GM12878 (cell line): ENCODE data around the gene TMED7. TPM values are rescaled to one million over a fixed set of nuclear protein-coding genes. Genes with fewer than 3 reads are reported as not detected.

Source experiments
- ATAC-seq: fragments of 200-7000 bp; cut with Tn5 transposase; 3 replicates; pipeline ENCODE4 v1.9.1; 2020; ENCODE audit warnings: mild to moderate bottlenecking, moderate library complexity
- BruUV-seq: library from RNA; stranded (reverse); fragments of 400-500 nt; replicated peaks from 2 replicates; lab custom pipeline; 2021; lab: Mats Ljungman, UMichigan
- CTCF ChIA-PET: fragments of 300-600 bp; sonication (Branson Sonifier 250); formaldehyde crosslinking; extraction: SDS; loops from one replicate; lab custom pipeline; 2021; ENCODE audit warnings: inconsistent platforms; lab: Yijun Ruan, JAX
- POLR2A ChIA-PET: fragments of 350-600 bp; formaldehyde crosslinking; extraction: SDS; loops from one replicate; lab custom pipeline; 2021; ENCODE audit warnings: inconsistent platforms; lab: Charles Lee
- RAD21 ChIA-PET: fragments of 300-600 bp; sonication (Branson Sonifier 250); formaldehyde crosslinking; loops from one replicate; lab custom pipeline; 2023; ENCODE audit warnings: antibody characterized with exemption; ENCODE audit not compliant: unreplicated experiment; lab: Charles Lee
- SMC1A ChIA-PET: fragments of 300-600 bp; sonication (Branson Sonifier 250); formaldehyde crosslinking; loops from one replicate; lab custom pipeline; 2023; ENCODE audit not compliant: unreplicated experiment, uncharacterized antibody; lab: Charles Lee
- DNase-seq: peaks from one replicate; pipeline ENCODE4 v3.0.0-alpha.2; 2011; ENCODE audit warnings: low read depth, low spot score
- FAIRE-seq: peaks from 3 replicates; lab custom pipeline; 2011; peaks lifted over from hg19 to GRCh38; lab: Jason Lieb, UNC
- H2AFZ ChIP-seq: 2 replicates; pipeline ENCODE4 v1.6.0; 2011; ENCODE audit warnings: low read depth, low read length, control low read depth; ENCODE audit not compliant: control insufficient read depth
- H3K27ac ChIP-seq: 2 replicates; pipeline ENCODE4 v1.5.1; 2011; ENCODE audit warnings: control low read depth; ENCODE audit not compliant: control insufficient read depth, insufficient read depth
- H3K27me3 ChIP-seq, 2 experiments: replicated peaks in 1 of 2; 2 replicates each; pipeline versions ENCODE4 v1.6.0 to v1.6.1; 2011; ENCODE audit warnings: low read length in 1 of 2; ENCODE audit not compliant: control insufficient read depth in 2 of 2, insufficient read depth in 2 of 2
- H3K36me3 ChIP-seq, 2 experiments: 2 replicates each; pipeline ENCODE4 v1.5.1; 2011; ENCODE audit warnings: low read length in 1 of 2; ENCODE audit not compliant: control insufficient read depth in 2 of 2, insufficient read depth in 2 of 2
- H3K4me1 ChIP-seq: 2 replicates; pipeline ENCODE4 v1.6.1; 2011; ENCODE audit warnings: mild to moderate bottlenecking, low read length, moderate library complexity, mixed read lengths; ENCODE audit not compliant: control insufficient read depth, insufficient read depth
- H3K4me2 ChIP-seq: 2 replicates; pipeline ENCODE4 v1.6.0; 2011; ENCODE audit warnings: control low read depth; ENCODE audit not compliant: control insufficient read depth, insufficient read depth
- H3K4me3 ChIP-seq: fragments of 200-600 bp; sonication (generic); 2 replicates; pipeline ENCODE4 v1.5.1; 2016
- H3K79me2 ChIP-seq: 2 replicates; pipeline ENCODE4 v1.6.0; 2011; ENCODE audit warnings: low read length; ENCODE audit not compliant: control insufficient read depth, insufficient read depth
- H3K9ac ChIP-seq: 2 replicates; pipeline ENCODE4 v1.8.0; 2011; ENCODE audit warnings: low read length, control low read depth, mixed read lengths; ENCODE audit not compliant: control insufficient read depth, insufficient read depth
- H3K9me3 ChIP-seq: replicated peaks from 3 replicates; pipeline ENCODE4 v1.5.1; 2011; ENCODE audit warnings: mild to moderate bottlenecking, low read length; ENCODE audit not compliant: control insufficient read depth, insufficient read depth
- H4K20me1 ChIP-seq: 2 replicates; pipeline ENCODE4 v1.6.0; 2011; ENCODE audit not compliant: control insufficient read depth, insufficient read depth
- JUND ChIP-seq: IDR thresholded peaks from 2 replicates; pipeline ENCODE4 v1.6.1; 2012; ENCODE audit warnings: low read depth, mild to moderate bottlenecking, low read length, improper control_type of control experiment, moderate library complexity
- NFIC ChIP-seq: IDR thresholded peaks from 2 replicates; pipeline ENCODE4 v1.6.1; 2012; ENCODE audit warnings: low read depth, mild to moderate bottlenecking, inconsistent platforms, low read length, moderate library complexity
- NFXL1 ChIP-seq: fragments of 450-650 bp; IDR thresholded peaks from 2 replicates; pipeline ENCODE4 v1.6.1; 2017; ENCODE audit warnings: antibody characterized with exemption, mild to moderate bottlenecking, borderline replicate concordance
- NR2F1 ChIP-seq: fragments of 450-650 bp; conservative IDR thresholded peaks from 2 replicates; pipeline ENCODE4 v1.6.1; 2017; ENCODE audit warnings: mild to moderate bottlenecking
- PML ChIP-seq: IDR thresholded peaks from 2 replicates; pipeline ENCODE4 v1.6.1; 2012; ENCODE audit warnings: low read length, inconsistent platforms
- SP1 ChIP-seq: IDR thresholded peaks from one replicate; pipeline ENCODE4 v1.6.1; 2011; ENCODE audit warnings: low read depth, low read length
- TBL1XR1 ChIP-seq: IDR thresholded peaks from 2 replicates; pipeline ENCODE4 v1.6.1; 2012; ENCODE audit warnings: low read depth, low read length, improper control_type of control experiment
- YY1 ChIP-seq: IDR thresholded peaks from 2 replicates; pipeline ENCODE4 v1.6.1; 2011; ENCODE audit warnings: low read depth, mild to moderate bottlenecking, low read length
- WGBS: methylation state at CpG from one replicate; pipeline ENCODE4 v1.1.6; 2016; ENCODE audit warnings: low lambda C conversion rate; ENCODE audit not compliant: insufficient replicate concordance, insufficient coverage; ENCODE audit errors: missing lambda C conversion rate; 5-methylcytosine and 5-hydroxymethylcytosine counted together
- in situ Hi-C: fragments of 300-500 bp; cut with MboI; formaldehyde crosslinking; loops from 9 replicates; pipeline ENCODE4 v1.14.3; 2018; ENCODE audit warnings: mixed read lengths
- intact Hi-C: fragments of 100-400 bp; cut with micrococcal nuclease; formaldehyde crosslinking; loops from one replicate; pipeline ENCODE4 v1.14.2; 2022; ENCODE audit not compliant: unreplicated experiment
- polyA plus RNA-seq, 11 experiments: library from polyadenylated mRNA; depleted of rRNA in 4 of 11; unstranded in 6 of 11; stranded (reverse) in 5 of 11; fragments of >200 nt; fragmentation: Nextera tagmentation in 4 of 11; fragmentation: Illumina TruSeq in 1 of 11; extraction: Ambion mirVana in 4 of 11; extraction: Trizol in 1 of 11; gene quantifications; 1 replicate in 1 of 11; 2 replicates in 10 of 11; pipeline versions ENCODE4 v1.2.1 to v1.2.3, GENCODE V29; 2011 to 2016; ENCODE audit warnings: inconsistent platforms in 2 of 11, missing spikeins in 2 of 11, low read depth in 1 of 11
- total RNA-seq, 4 experiments: library from RNA; depleted of rRNA in 3 of 4; stranded (reverse); fragments of >200 nt in 3 of 4; fragmentation: Illumina TruSeq in 1 of 4; extraction: Trizol in 1 of 4; gene quantifications; 2 replicates each; pipeline versions ENCODE4 v1.2.1 to v1.2.3, GENCODE V29; 2013 to 2021
- TF ChIP-seq, protein P1 (sequence below): fragments of 450-650 bp; IDR thresholded peaks from 2 replicates; pipeline ENCODE4 v1.6.1; 2018; ENCODE audit warnings: mild to moderate bottlenecking, low read depth, moderate library complexity; ENCODE audit not compliant: partially characterized antibody
- TF ChIP-seq, protein P2 (sequence below), 3 experiments: IDR thresholded peaks in 2 of 3; conservative IDR thresholded peaks in 1 of 3; 2 replicates each; pipeline ENCODE4 v1.5.1; 2011; ENCODE audit warnings: low read depth in 3 of 3, low read length in 3 of 3, mild to moderate bottlenecking in 3 of 3, control low read depth in 2 of 3, moderate library complexity in 2 of 3, inconsistent platforms in 1 of 3, mixed read lengths in 1 of 3; ENCODE audit not compliant: control insufficient read depth in 2 of 3, insufficient read depth in 1 of 3; ENCODE audit errors: extremely low read depth in 1 of 3
- TF ChIP-seq, protein P3 (sequence below): fragments of 450-650 bp; IDR thresholded peaks from 2 replicates; pipeline ENCODE4 v1.6.1; 2017; ENCODE audit warnings: low read depth, mild to moderate bottlenecking, moderate library complexity
- TF ChIP-seq, protein P4 (sequence below): fragments of 150-350 bp; IDR thresholded peaks from 2 replicates; pipeline ENCODE4 v1.6.1; 2016; ENCODE audit warnings: low read depth, low read length

Gene TMED7
- total and polyA plus RNA-seq, 10 of the 15 experiments (the other 5 are each of a cell fraction or from before 2014, with no cell fraction given) = 8.0 to 37.3 (median 25.2) TPM

DNA sequence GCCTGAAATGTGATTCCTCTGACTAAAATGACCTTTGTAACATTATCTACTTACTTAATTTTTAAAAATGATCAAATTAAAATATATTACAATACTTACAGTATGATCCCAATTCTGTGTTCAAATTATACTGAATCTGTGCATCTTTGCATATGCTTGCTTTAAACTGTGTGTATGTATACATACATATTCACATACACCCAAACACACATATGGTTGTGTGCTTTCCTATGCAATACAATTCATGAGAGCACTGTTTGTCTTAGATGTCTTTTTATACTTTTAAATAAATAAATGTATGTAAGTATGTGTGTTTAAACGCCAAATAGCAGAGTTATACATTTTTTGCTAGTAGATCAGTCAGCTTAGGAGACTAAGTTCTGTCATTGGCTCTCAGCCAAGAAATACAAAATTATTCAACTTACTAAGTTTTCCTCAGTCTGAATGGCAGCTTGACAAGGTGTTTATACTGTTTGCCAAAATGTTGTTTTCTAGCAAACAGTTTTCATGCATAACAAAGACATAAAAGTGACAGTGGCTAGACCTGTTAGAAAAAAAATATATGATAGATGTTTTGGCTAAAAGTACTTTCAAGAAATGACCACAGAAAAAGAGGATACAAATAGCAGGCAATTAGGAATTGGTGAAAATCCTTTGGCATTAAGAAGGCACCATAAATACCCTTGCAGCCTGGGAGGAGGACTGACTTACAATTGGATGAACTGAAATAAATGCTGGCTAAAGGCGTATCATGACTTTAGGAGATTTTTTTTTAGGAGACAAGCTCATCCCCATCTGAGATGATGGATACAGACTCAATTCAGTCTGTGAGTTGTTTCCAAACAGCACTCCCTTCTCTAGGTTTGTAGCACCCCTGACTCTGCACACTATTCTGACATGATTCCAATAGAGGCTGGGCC, 31.4 kb downstream of the TMED7 start:
- H3K27ac ChIP-seq = no peak overlapping the region
- no peaks in the 10 kb centered on the region for H3K27me3 ChIP-seq
- H3K9ac ChIP-seq = no peak overlapping the region
- SMC1A ChIA-PET = interaction anchor here (1.0 to 1.6 kb wide), 4 partner anchors 29 to 276 kb away, joined by 3 to 5 read pairs (median 3); no protein-coding TSS in a partner anchor
- H3K9me3 ChIP-seq = no peaks in the 10 kb centered on the region; the same call in 2 of the 3 replicates
- no peak overlapping the region for H3K4me3 ChIP-seq
- no peak for DNase-seq
- WGBS = 95% methylated on average over 2 of the region's 2 CpGs
- no peaks in the 10 kb centered on the region for H4K20me1 ChIP-seq
- FAIRE-seq = no peak
- in situ Hi-C loops (loop anchor here (5.0 to 25.0 kb wide), 2 partner anchors 282 to 1157 kb away; no protein-coding TSS in a partner anchor), intact Hi-C loops (no loop called here)
- POLR2A ChIA-PET = no interaction called here
- H3K4me1 ChIP-seq = peaks cover 4% of the 10 kb centered on the region
- ATAC-seq = no peak
- H3K4me2 ChIP-seq = no peak overlapping the region
- H3K79me2 ChIP-seq = peaks cover 8% of the 10 kb centered on the region
- CTCF ChIA-PET = interaction anchor here (0.7 to 2.3 kb wide), 5 partner anchors 10 to 282 kb away, joined by 3 to 6 read pairs (median 3); no protein-coding TSS in a partner anchor
- RAD21 ChIA-PET = interaction anchor here (1.0 to 1.5 kb wide), 2 partner anchors 174 to 282 kb away, joined by 3 read pairs; no protein-coding TSS in a partner anchor
- BruUV-seq = no TSS peak
- H3K36me3 ChIP-seq = no peaks in the 10 kb centered on the region
- H2AFZ ChIP-seq = no peak overlapping the region
- no peak for TF ChIP-seq NFXL1
- TF ChIP-seq, protein P1, sequence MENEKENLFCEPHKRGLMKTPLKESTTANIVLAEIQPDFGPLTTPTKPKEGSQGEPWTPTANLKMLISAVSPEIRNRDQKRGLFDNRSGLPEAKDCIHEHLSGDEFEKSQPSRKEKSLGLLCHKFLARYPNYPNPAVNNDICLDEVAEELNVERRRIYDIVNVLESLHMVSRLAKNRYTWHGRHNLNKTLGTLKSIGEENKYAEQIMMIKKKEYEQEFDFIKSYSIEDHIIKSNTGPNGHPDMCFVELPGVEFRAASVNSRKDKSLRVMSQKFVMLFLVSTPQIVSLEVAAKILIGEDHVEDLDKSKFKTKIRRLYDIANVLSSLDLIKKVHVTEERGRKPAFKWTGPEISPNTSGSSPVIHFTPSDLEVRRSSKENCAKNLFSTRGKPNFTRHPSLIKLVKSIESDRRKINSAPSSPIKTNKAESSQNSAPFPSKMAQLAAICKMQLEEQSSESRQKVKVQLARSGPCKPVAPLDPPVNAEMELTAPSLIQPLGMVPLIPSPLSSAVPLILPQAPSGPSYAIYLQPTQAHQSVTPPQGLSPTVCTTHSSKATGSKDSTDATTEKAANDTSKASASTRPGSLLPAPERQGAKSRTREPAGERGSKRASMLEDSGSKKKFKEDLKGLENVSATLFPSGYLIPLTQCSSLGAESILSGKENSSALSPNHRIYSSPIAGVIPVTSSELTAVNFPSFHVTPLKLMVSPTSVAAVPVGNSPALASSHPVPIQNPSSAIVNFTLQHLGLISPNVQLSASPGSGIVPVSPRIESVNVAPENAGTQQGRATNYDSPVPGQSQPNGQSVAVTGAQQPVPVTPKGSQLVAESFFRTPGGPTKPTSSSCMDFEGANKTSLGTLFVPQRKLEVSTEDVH = no peak
- TF ChIP-seq, protein P2, sequence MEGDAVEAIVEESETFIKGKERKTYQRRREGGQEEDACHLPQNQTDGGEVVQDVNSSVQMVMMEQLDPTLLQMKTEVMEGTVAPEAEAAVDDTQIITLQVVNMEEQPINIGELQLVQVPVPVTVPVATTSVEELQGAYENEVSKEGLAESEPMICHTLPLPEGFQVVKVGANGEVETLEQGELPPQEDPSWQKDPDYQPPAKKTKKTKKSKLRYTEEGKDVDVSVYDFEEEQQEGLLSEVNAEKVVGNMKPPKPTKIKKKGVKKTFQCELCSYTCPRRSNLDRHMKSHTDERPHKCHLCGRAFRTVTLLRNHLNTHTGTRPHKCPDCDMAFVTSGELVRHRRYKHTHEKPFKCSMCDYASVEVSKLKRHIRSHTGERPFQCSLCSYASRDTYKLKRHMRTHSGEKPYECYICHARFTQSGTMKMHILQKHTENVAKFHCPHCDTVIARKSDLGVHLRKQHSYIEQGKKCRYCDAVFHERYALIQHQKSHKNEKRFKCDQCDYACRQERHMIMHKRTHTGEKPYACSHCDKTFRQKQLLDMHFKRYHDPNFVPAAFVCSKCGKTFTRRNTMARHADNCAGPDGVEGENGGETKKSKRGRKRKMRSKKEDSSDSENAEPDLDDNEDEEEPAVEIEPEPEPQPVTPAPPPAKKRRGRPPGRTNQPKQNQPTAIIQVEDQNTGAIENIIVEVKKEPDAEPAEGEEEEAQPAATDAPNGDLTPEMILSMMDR (IDR thresholded peaks at IDR 0.05 in 2 of 3, conservative IDR thresholded peaks at IDR 0.05 in 1 of 3; ENCODE audit: control insufficient read depth in 2 of 3, extremely low read depth in 1 of 3, insufficient read depth in 1 of 3, low read depth in 3 of 3, low read length in 3 of 3) = no peak
- TF ChIP-seq, protein P3, sequence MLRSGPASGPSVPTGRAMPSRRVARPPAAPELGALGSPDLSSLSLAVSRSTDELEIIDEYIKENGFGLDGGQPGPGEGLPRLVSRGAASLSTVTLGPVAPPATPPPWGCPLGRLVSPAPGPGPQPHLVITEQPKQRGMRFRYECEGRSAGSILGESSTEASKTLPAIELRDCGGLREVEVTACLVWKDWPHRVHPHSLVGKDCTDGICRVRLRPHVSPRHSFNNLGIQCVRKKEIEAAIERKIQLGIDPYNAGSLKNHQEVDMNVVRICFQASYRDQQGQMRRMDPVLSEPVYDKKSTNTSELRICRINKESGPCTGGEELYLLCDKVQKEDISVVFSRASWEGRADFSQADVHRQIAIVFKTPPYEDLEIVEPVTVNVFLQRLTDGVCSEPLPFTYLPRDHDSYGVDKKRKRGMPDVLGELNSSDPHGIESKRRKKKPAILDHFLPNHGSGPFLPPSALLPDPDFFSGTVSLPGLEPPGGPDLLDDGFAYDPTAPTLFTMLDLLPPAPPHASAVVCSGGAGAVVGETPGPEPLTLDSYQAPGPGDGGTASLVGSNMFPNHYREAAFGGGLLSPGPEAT = no peak
- no peak for TF ChIP-seq SP1
- no peak for TF ChIP-seq JUND
- no peak for TF ChIP-seq NR2F1
- no peak for TF ChIP-seq YY1
- TF ChIP-seq NFIC = no peak
- TF ChIP-seq, protein P4, sequence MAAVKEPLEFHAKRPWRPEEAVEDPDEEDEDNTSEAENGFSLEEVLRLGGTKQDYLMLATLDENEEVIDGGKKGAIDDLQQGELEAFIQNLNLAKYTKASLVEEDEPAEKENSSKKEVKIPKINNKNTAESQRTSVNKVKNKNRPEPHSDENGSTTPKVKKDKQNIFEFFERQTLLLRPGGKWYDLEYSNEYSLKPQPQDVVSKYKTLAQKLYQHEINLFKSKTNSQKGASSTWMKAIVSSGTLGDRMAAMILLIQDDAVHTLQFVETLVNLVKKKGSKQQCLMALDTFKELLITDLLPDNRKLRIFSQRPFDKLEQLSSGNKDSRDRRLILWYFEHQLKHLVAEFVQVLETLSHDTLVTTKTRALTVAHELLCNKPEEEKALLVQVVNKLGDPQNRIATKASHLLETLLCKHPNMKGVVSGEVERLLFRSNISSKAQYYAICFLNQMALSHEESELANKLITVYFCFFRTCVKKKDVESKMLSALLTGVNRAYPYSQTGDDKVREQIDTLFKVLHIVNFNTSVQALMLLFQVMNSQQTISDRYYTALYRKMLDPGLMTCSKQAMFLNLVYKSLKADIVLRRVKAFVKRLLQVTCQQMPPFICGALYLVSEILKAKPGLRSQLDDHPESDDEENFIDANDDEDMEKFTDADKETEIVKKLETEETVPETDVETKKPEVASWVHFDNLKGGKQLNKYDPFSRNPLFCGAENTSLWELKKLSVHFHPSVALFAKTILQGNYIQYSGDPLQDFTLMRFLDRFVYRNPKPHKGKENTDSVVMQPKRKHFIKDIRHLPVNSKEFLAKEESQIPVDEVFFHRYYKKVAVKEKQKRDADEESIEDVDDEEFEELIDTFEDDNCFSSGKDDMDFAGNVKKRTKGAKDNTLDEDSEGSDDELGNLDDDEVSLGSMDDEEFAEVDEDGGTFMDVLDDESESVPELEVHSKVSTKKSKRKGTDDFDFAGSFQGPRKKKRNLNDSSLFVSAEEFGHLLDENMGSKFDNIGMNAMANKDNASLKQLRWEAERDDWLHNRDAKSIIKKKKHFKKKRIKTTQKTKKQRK = no peak
- TF ChIP-seq TBL1XR1 = no peak
- no peak for TF ChIP-seq PML
